Uterus (tissue), 2 donors: ENCODE results near the gene ARID1B.

Source experiments
- POLR2A ChIP-seq, 2 donors: fragments of 450-650 bp; IDR thresholded peaks; one replicate each; pipeline ENCODE4 v1.6.1; 2016; ENCODE audit warnings: antibody characterized with exemption in 2 of 2, mild to moderate bottlenecking in 1 of 2, moderate library complexity in 1 of 2
- TF ChIP-seq, protein P1 (sequence below), 4 experiments: fragments of 200-600 bp in 2 of 4; fragments of 450-650 bp in 2 of 4; sonication (generic) in 2 of 4; IDR thresholded peaks; one replicate each; pipeline ENCODE4 v1.5.1; 2016 to 2019; ENCODE audit warnings: antibody characterized with exemption in 4 of 4, mild to moderate bottlenecking in 2 of 4, moderate library complexity in 1 of 4

DNA sequence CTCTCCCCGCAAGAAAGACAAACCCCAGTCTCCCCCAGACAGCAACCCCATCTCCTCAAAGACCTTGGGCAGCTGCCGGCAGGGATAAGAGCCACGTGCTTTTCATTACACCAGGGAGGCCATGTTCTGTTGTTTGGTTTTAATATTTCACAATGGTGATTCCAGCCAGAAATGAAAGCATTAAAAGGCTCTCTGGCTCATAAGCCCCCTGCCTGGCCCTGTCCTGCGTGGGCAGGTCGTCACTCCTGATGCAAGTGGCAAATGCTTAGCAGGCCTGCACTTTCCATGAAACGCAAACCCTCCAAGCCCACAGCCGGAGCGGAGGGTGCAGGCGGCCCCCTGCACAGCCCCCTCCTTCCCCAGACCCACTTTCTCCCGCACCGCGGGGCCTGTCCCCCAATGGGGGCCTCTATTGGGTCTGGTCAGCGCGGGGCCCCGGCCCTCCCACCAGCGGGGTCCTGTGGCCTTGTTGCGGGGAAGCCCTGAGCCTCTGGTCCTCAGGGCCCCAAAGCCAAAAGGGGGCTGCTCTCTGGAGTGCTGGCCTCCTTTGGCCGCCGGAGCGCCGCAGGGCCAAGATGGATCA lies 469.0 kb downstream of the ARID1B start:
- no peak for TF ChIP-seq POLR2A (IDR thresholded peaks at IDR 0.05)
- TF ChIP-seq, protein P1, sequence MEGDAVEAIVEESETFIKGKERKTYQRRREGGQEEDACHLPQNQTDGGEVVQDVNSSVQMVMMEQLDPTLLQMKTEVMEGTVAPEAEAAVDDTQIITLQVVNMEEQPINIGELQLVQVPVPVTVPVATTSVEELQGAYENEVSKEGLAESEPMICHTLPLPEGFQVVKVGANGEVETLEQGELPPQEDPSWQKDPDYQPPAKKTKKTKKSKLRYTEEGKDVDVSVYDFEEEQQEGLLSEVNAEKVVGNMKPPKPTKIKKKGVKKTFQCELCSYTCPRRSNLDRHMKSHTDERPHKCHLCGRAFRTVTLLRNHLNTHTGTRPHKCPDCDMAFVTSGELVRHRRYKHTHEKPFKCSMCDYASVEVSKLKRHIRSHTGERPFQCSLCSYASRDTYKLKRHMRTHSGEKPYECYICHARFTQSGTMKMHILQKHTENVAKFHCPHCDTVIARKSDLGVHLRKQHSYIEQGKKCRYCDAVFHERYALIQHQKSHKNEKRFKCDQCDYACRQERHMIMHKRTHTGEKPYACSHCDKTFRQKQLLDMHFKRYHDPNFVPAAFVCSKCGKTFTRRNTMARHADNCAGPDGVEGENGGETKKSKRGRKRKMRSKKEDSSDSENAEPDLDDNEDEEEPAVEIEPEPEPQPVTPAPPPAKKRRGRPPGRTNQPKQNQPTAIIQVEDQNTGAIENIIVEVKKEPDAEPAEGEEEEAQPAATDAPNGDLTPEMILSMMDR (IDR thresholded peaks at IDR 0.05) = no peak
